HUES64 (cell line): ENCODE results near the gene SPIN1.

Source experiments
- H3K27ac ChIP-seq: 2 replicates; pipeline ENCODE4 v1.7.0; 2013; ENCODE audit warnings: low read depth, low read length, inconsistent platforms
- H3K27me3 ChIP-seq: 2 replicates; pipeline ENCODE4 v1.6.1; 2013; ENCODE audit warnings: mild to moderate bottlenecking, low read length; ENCODE audit not compliant: insufficient read depth
- H3K36me3 ChIP-seq: 2 replicates; pipeline ENCODE4 v1.6.1; 2013; ENCODE audit warnings: mild to moderate bottlenecking, low read length; ENCODE audit not compliant: insufficient read depth
- H3K4me1 ChIP-seq: 2 replicates; pipeline ENCODE4 v1.6.1; 2013; ENCODE audit warnings: mild to moderate bottlenecking, low read length, moderate library complexity; ENCODE audit not compliant: insufficient read depth
- H3K4me3 ChIP-seq: 2 replicates; pipeline ENCODE4 v1.5.1; 2013; ENCODE audit warnings: mild to moderate bottlenecking, low read length, moderate library complexity
- H3K9ac ChIP-seq: 2 replicates; pipeline ENCODE4 v1.6.1; 2013; ENCODE audit warnings: mild to moderate bottlenecking, low read depth, low read length
- H3K9me3 ChIP-seq: 2 replicates; pipeline ENCODE4 v1.6.1; 2013; ENCODE audit warnings: low read depth, low read length; ENCODE audit not compliant: insufficient read depth
- WGBS: fragments of 150-250, 120-280 bp; methylation state at CpG from one replicate; pipeline ENCODE4 v1.1.7; 2013; ENCODE audit warnings: missing lambda C conversion rate; 5-methylcytosine and 5-hydroxymethylcytosine counted together

SPIN1 gene

GRCh38 chr9:88502552-88503034 lies 114.3 kb downstream of the SPIN1 start:
- Histone ChIP-seq H3K36me3 (no peaks in the 10 kb centered on the region), H3K4me1 (no peaks in the 10 kb centered on the region), H3K4me3 (no peak overlapping the region), H3K9me3 (no peaks in the 10 kb centered on the region), H3K27me3 (no peaks in the 10 kb centered on the region), H3K27ac (no peak overlapping the region), H3K9ac (no peak overlapping the region)
- WGBS, result 78% methylated on average over 12 of the region's 12 CpGs

- WGBS, result 94% methylated on average over 18 of the region's 18 CpGs
- Histone ChIP-seq H3K9ac (no peak overlapping the region), H3K27me3 (no peaks in the 10 kb centered on the region), H3K4me1 (no peaks in the 10 kb centered on the region), H3K4me3 (no peak overlapping the region), H3K36me3 (no peaks in the 10 kb centered on the region), H3K27ac (no peak overlapping the region), H3K9me3 (0 out of 2 replicates have a peak, but pooled peaks cover under 1% of the 10 kb centered on the region)
Observed at GRCh38 chr9:88503081-88503844, 115.0 kb downstream of the SPIN1 start.

GRCh38 chr9:88503845-88504764 lies 115.9 kb downstream of the SPIN1 start:
- Histone ChIP-seq H3K4me1 (no peaks in the 10 kb centered on the region), H3K27ac (no peak overlapping the region), H3K9ac (no peak overlapping the region), H3K27me3 (no peaks in the 10 kb centered on the region), H3K36me3 (no peaks in the 10 kb centered on the region), H3K4me3 (no peak overlapping the region), H3K9me3 (0 out of 2 replicates have a peak, but pooled peaks cover 5% of the 10 kb centered on the region)
- WGBS, result 92% methylated on average over 17 of the region's 17 CpGs

GRCh38 chr9:88508326-88508725 lies 120.1 kb downstream of the SPIN1 start:
- Histone ChIP-seq H3K9me3 (0 out of 2 replicates have a peak, but pooled peaks cover 9% of the 10 kb centered on the region), H3K4me1 (peaks cover 8% of the 10 kb centered on the region; the same call in 1 of the 2 replicates), H3K36me3 (no peaks in the 10 kb centered on the region), H3K9ac (no peak overlapping the region), H3K27ac (no peak overlapping the region), H3K27me3 (no peaks in the 10 kb centered on the region), H3K4me3 (no peak overlapping the region)
- 100% methylated on average over 1 of the region's 2 CpGs for WGBS

- 0 out of 2 replicates have a peak, but pooled peaks cover 9% of the 10 kb centered on the region for H3K9me3 ChIP-seq
- no peak overlapping the region for H3K4me3 ChIP-seq
- 82% methylated on average over 4 of the region's 4 CpGs for WGBS
- H3K4me1 ChIP-seq, result peaks cover 8% of the 10 kb centered on the region; the same call in 1 of the 2 replicates
- no peak overlapping the region for H3K9ac ChIP-seq
- H3K27me3 ChIP-seq, result no peaks in the 10 kb centered on the region
- H3K36me3 ChIP-seq, result no peaks in the 10 kb centered on the region
- H3K27ac ChIP-seq, result no peak overlapping the region
Observed at GRCh38 chr9:88511906-88512305, 123.7 kb downstream of the SPIN1 start.

GRCh38 chr9:88514247-88514646 lies 126.0 kb downstream of the SPIN1 start:
- no peak overlapping the region for H3K27ac ChIP-seq
- H3K36me3 ChIP-seq, result no peaks in the 10 kb centered on the region
- WGBS, result 95% methylated on average over 6 of the region's 6 CpGs
- no peak overlapping the region for H3K4me3 ChIP-seq
- H3K9ac ChIP-seq, result no peak overlapping the region
- H3K9me3 ChIP-seq, result 0 out of 2 replicates have a peak, but pooled peaks cover 4% of the 10 kb centered on the region
- H3K27me3 ChIP-seq, result no peaks in the 10 kb centered on the region
- H3K4me1 ChIP-seq, result peaks cover 8% of the 10 kb centered on the region; the same call in 1 of the 2 replicates

- Histone ChIP-seq H3K27ac (no peak overlapping the region; the same call in 1 of the 2 replicates), H3K4me3 (no peak overlapping the region), H3K9ac (no peak overlapping the region), H3K9me3 (no peaks in the 10 kb centered on the region), H3K4me1 (peaks cover 9% of the 10 kb centered on the region; the same call in 1 of the 2 replicates), H3K36me3 (no peaks in the 10 kb centered on the region), H3K27me3 (no peaks in the 10 kb centered on the region)
- 31% methylated on average over 4 of the region's 4 CpGs for WGBS
Observed at GRCh38 chr9:88521308-88521707, 133.1 kb downstream of the SPIN1 start.

GRCh38 chr9:88522360-88522759 lies 134.1 kb downstream of the SPIN1 start:
- Histone ChIP-seq H3K4me1 (peaks cover 9% of the 10 kb centered on the region; the same call in 1 of the 2 replicates), H3K27me3 (no peaks in the 10 kb centered on the region), H3K36me3 (no peaks in the 10 kb centered on the region), H3K9me3 (no peaks in the 10 kb centered on the region), H3K27ac (no peak overlapping the region), H3K4me3 (no peak overlapping the region), H3K9ac (no peak overlapping the region)
- 95% methylated on average over 3 of the region's 4 CpGs for WGBS

- H3K9ac ChIP-seq, result no peak overlapping the region
- 88% methylated on average over 3 of the region's 3 CpGs for WGBS
- H3K36me3 ChIP-seq, result no peaks in the 10 kb centered on the region
- H3K27me3 ChIP-seq, result no peaks in the 10 kb centered on the region
- no peak overlapping the region for H3K27ac ChIP-seq
- no peaks in the 10 kb centered on the region for H3K9me3 ChIP-seq
- H3K4me1 ChIP-seq, result peaks cover 9% of the 10 kb centered on the region; the same call in 1 of the 2 replicates
- H3K4me3 ChIP-seq, result no peak overlapping the region
Observed at GRCh38 chr9:88523056-88523455, 134.8 kb downstream of the SPIN1 start.

- WGBS, result 96% methylated on average over 8 of the region's 8 CpGs
- Histone ChIP-seq H3K4me1 (peaks cover 20% of the 10 kb centered on the region), H3K27ac (no peak overlapping the region), H3K9me3 (no peaks in the 10 kb centered on the region), H3K9ac (no peak overlapping the region), H3K27me3 (no peaks in the 10 kb centered on the region), H3K4me3 (no peak overlapping the region), H3K36me3 (no peaks in the 10 kb centered on the region)
Observed at GRCh38 chr9:88524911-88525310, 136.7 kb downstream of the SPIN1 start.

GRCh38 chr9:88527618-88528017 lies 139.4 kb downstream of the SPIN1 start:
- Histone ChIP-seq H3K9me3 (no peaks in the 10 kb centered on the region), H3K9ac (no peak overlapping the region), H3K4me3 (no peak overlapping the region), H3K36me3 (no peaks in the 10 kb centered on the region), H3K27me3 (no peaks in the 10 kb centered on the region), H3K4me1 (peaks cover 23% of the 10 kb centered on the region; the same call in 1 of the 2 replicates), H3K27ac (no peak overlapping the region)
- 92% methylated on average over 5 of the region's 7 CpGs for WGBS
